PC-3 (cell line): ENCODE results near the gene PPP2R5B.

Experiments
- CTCF ChIP-seq: fragments of 300-600 bp; sonication (generic); conservative IDR thresholded peaks from 2 replicates; pipeline ENCODE4 v1.5.1; 2017; ENCODE audit warnings: antibody characterized with exemption, low read depth, mild to moderate bottlenecking, low read length
- EZH2phosphoT487 ChIP-seq: fragments of 300-600 bp; sonication (generic); IDR thresholded peaks from 2 replicates; pipeline ENCODE4 v1.6.1; 2018; ENCODE audit warnings: mild to moderate bottlenecking, antibody characterized with exemption, low read length, borderline replicate concordance

GRCh38 chr11:64902102-64902900 lies 22.2 kb upstream of the PPP2R5B start:
- TF ChIP-seq CTCF = no peak
- no peak for TF ChIP-seq EZH2phosphoT487
